Thyroid gland (tissue), 4 donors: Measurements from ENCODE around the gene DMD. TPM values are rescaled to one million over a fixed set of nuclear protein-coding genes. Genes with fewer than 3 reads are reported as not detected.

Experiments used
- DNase-seq, 2 donors: peaks; one replicate each; pipeline ENCODE4 v3.0.0-alpha.2; 2019
- H3K27ac ChIP-seq, 3 donors: fragments of 200-600 bp; sonication (generic); 1 replicate in 2 of 3; 2 replicates in 1 of 3; pipeline ENCODE4 v1.5.1; 2016 to 2019; ENCODE audit warnings: mild to moderate bottlenecking in 1 of 3, moderate library complexity in 1 of 3
- H3K27me3 ChIP-seq: fragments of 200-600 bp; sonication (generic); one replicate; pipeline ENCODE4 v1.5.1; 2019
- H3K36me3 ChIP-seq, 2 donors: fragments of 200-600 bp; sonication (generic); one replicate each; pipeline ENCODE4 v1.5.1; 2016 to 2019
- H3K4me1 ChIP-seq, 2 donors: fragments of 200-600 bp; sonication (generic); one replicate each; pipeline ENCODE4 v1.5.1; 2017 to 2019
- H3K4me3 ChIP-seq, 3 donors: fragments of 200-600 bp; sonication (generic); replicated peaks in 1 of 3; 1 replicate in 2 of 3; 2 replicates in 1 of 3; pipeline ENCODE4 v1.5.1; 2016; ENCODE audit warnings: mild to moderate bottlenecking in 1 of 3
- H3K9me3 ChIP-seq: fragments of 200-600 bp; sonication (generic); one replicate; pipeline ENCODE4 v1.5.1; 2017
- CTCF ChIP-seq, 6 experiments: fragments of 200-600 bp in 3 of 6; fragments of 450-650 bp in 3 of 6; sonication (generic) in 3 of 6; IDR thresholded peaks; one replicate each; pipeline ENCODE4 v1.5.1; 2016 to 2019; ENCODE audit warnings: antibody characterized with exemption in 6 of 6, mild to moderate bottlenecking in 2 of 6, inconsistent platforms in 1 of 6, moderate library complexity in 1 of 6
- POLR2A ChIP-seq, 2 donors: fragments of 450-650 bp; IDR thresholded peaks; one replicate each; pipeline ENCODE4 v1.6.1; 2017; ENCODE audit warnings: antibody characterized with exemption in 2 of 2, mild to moderate bottlenecking in 2 of 2, moderate library complexity in 1 of 2
- WGBS, 2 donors: methylation state at CpG; one replicate each; pipeline ENCODE4 v1.1.5; 2017; 5-methylcytosine and 5-hydroxymethylcytosine counted together
- intact Hi-C: fragments of 100-400 bp; cut with DNase I; formaldehyde crosslinking; loops from one replicate; pipeline ENCODE4 v1.15.1; 2023
- total RNA-seq, 4 donors: library from RNA; depleted of rRNA; stranded (reverse); fragments of >200 nt; gene quantifications; one replicate each; pipeline ENCODE4 v1.2.3, GENCODE V29; 2016

The DMD gene
- total RNA-seq, 4 donors from 2014 or later: 16.5 to 24.0 (median 21.7) TPM

GRCh38 chrX:31265383-31265782 is 1946.0 kb downstream of the DMD start:
- Histone ChIP-seq H3K27ac (no peak overlapping the region), H3K36me3 (no peaks in the 10 kb centered on the region), H3K4me1 (no peaks in the 10 kb centered on the region), H3K9me3 (no peaks in the 10 kb centered on the region), H3K27me3 (no peaks in the 10 kb centered on the region), H3K4me3 (no peak overlapping the region)
- TF ChIP-seq CTCF (IDR thresholded peaks at IDR 0.05) (no peak), POLR2A (IDR thresholded peaks at IDR 0.05) (no peak)
- intact Hi-C loops: no loop called here
- DNase-seq: no peak
- WGBS, 2 donors: 53 to 65% methylated on average over 7 of the region's 7 CpGs

- intact Hi-C loops: no loop called here
- no peak overlapping the region for H3K27ac ChIP-seq
Observed at GRCh38 chrX:31260351-31260750, 1951.0 kb downstream of the DMD start.

GRCh38 chrX:31258166-31258565 is 1953.2 kb downstream of the DMD start:
- no peaks in the 10 kb centered on the region for H3K4me1 ChIP-seq
- no peaks in the 10 kb centered on the region for H3K9me3 ChIP-seq
- H3K36me3 ChIP-seq: no peaks in the 10 kb centered on the region
- no peak overlapping the region for H3K27ac ChIP-seq
- no peak overlapping the region for H3K4me3 ChIP-seq
- DNase-seq: no peak
- TF ChIP-seq POLR2A (IDR thresholded peaks at IDR 0.05) (no peak), CTCF (IDR thresholded peaks at IDR 0.05) (no peak)
- H3K27me3 ChIP-seq: no peaks in the 10 kb centered on the region
- intact Hi-C loops: no loop called here
- WGBS, 2 donors: 87 to 90% methylated on average over 4 of the region's 4 CpGs

More at GRCh38 chrX:31260351-31260750, 1951.0 kb downstream of the DMD start:
- Histone ChIP-seq H3K27me3 (no peaks in the 10 kb centered on the region), H3K4me1 (no peaks in the 10 kb centered on the region), H3K9me3 (no peaks in the 10 kb centered on the region), H3K4me3 (no peak overlapping the region), H3K36me3 (no peaks in the 10 kb centered on the region)
- DNase-seq: no peak
- TF ChIP-seq CTCF (IDR thresholded peaks at IDR 0.05): no peak
- TF ChIP-seq POLR2A (IDR thresholded peaks at IDR 0.05): no peak
- 88 to 89% methylated on average over 5 of the region's 5 CpGs for WGBS, 2 donors

- no peak overlapping the region for H3K4me3 ChIP-seq
- H3K9me3 ChIP-seq: no peaks in the 10 kb centered on the region
- TF ChIP-seq CTCF (IDR thresholded peaks at IDR 0.05): no peak
- no peak for TF ChIP-seq POLR2A (IDR thresholded peaks at IDR 0.05)
- H3K27me3 ChIP-seq: no peaks in the 10 kb centered on the region
- DNase-seq: peak; percentile 32 to 49
- no peaks in the 10 kb centered on the region for H3K4me1 ChIP-seq
- intact Hi-C loops: no loop called here
- no peaks in the 10 kb centered on the region for H3K36me3 ChIP-seq
- H3K27ac ChIP-seq: no peak overlapping the region
- 36 to 54% methylated on average over 9 of the region's 9 CpGs for WGBS, 2 donors
Observed at GRCh38 chrX:31255310-31256033, 1955.9 kb downstream of the DMD start.

- no peak for DNase-seq
- no peak overlapping the region for H3K27ac ChIP-seq
- TF ChIP-seq CTCF (IDR thresholded peaks at IDR 0.05) (no peak), POLR2A (IDR thresholded peaks at IDR 0.05) (no peak)
- H3K27me3 ChIP-seq: no peaks in the 10 kb centered on the region
- WGBS, 2 donors: 62 to 90% methylated on average over 3 of the region's 3 CpGs
- H3K4me1 ChIP-seq: no peaks in the 10 kb centered on the region
- intact Hi-C loops: no loop called here
- H3K36me3 ChIP-seq: no peaks in the 10 kb centered on the region
- H3K4me3 ChIP-seq: no peak overlapping the region
- no peaks in the 10 kb centered on the region for H3K9me3 ChIP-seq
Observed at GRCh38 chrX:31252133-31252532, 1959.2 kb downstream of the DMD start.
